ENCODE results near the gene PC.

Gene PC

GRCh38 chr11:66864924-66865697 is 93.1 kb downstream of the PC start:
- DNase-seq, result no peak

- DNase-seq, result no peak
Measured at GRCh38 chr11:66864172-66864901, 93.8 kb downstream of the PC start.

- DNase-seq, result no peak
Measured at GRCh38 chr11:66863428-66864125, 94.6 kb downstream of the PC start.

- no peak for DNase-seq
Measured at GRCh38 chr11:66862559-66863037, 95.6 kb downstream of the PC start.

GRCh38 chr11:66861774-66862558 is 96.2 kb downstream of the PC start:
- DNase-seq, result no peak

GRCh38 chr11:66861038-66861773 is 97.0 kb downstream of the PC start:
- DNase-seq, result no peak

- DNase-seq, result no peak
Measured at GRCh38 chr11:66860449-66860831, 97.7 kb downstream of the PC start.

GRCh38 chr11:66859686-66860448 is 98.3 kb downstream of the PC start:
- DNase-seq, result no peak

GRCh38 chr11:66858939-66859685 is 99.1 kb downstream of the PC start:
- no peak for DNase-seq

- no peak for DNase-seq
Measured at GRCh38 chr11:66858186-66858938, 99.8 kb downstream of the PC start.

- no peak for DNase-seq
Measured at GRCh38 chr11:66857927-66858185, 100.3 kb downstream of the PC start.

GRCh38 chr11:66857234-66857926 is 100.8 kb downstream of the PC start:
- DNase-seq, result no peak

- DNase-seq, result no peak
Measured at GRCh38 chr11:66856496-66857233, 101.5 kb downstream of the PC start, which contains the start of gene LRFN4. Gene LRFN4, plus strand, starts transcription at chr11:66857064. Its CDS starts 681 bp downstream, at chr11:66857745.

GRCh38 chr11:66855574-66856495 is 102.3 kb downstream of the PC start:
- DNase-seq, result peak; percentile 91

- DNase-seq, result no peak
Measured at GRCh38 chr11:66854729-66855211, 103.4 kb downstream of the PC start.

GRCh38 chr11:66854231-66854661 is 103.9 kb downstream of the PC start:
- no peak for DNase-seq
